ENCODE data around the gene POP4. TPM values are rescaled to one million over a fixed set of nuclear protein-coding genes. Genes with fewer than 3 reads are reported as not detected.

Gene POP4
- total RNA-seq, 2 donors from 2014 or later: 36.3 to 40.8 TPM

Other genes with a start within 250 kb of the POP4 start
- gene VSTM2B, start 80.3 kb upstream of the POP4 start, total RNA-seq: not detected
- gene PLEKHF1, start 59.2 kb downstream of the POP4 start, total RNA-seq: 10 to 100 TPM; 32.4 to 86.3 TPM
- gene C19orf12, start 109.0 kb downstream of the POP4 start, total RNA-seq: 10 to 100 TPM; 47.9 to 61.4 TPM
- 1 to 10 TPM; 4.4 to 5.5 TPM for gene CCNE1, start 205.7 kb downstream of the POP4 start, total RNA-seq